ENCODE data around the gene DENND6B.
A peak's percentile ranks its signal among the peaks of the same experiment; 100 is the strongest.

DENND6B gene

GRCh38 chr22:50316114-50317065 is 10.4 kb downstream of the DENND6B start:
- no peak for DNase-seq

- no peak for DNase-seq
Measured at GRCh38 chr22:50315289-50316113, 11.3 kb downstream of the DENND6B start.

GRCh38 chr22:50314455-50315288 is 12.1 kb downstream of the DENND6B start:
- DNase-seq, result no peak

- no peak for DNase-seq
Measured at GRCh38 chr22:50314081-50314454, 12.7 kb downstream of the DENND6B start.

- no peak for DNase-seq
Measured at GRCh38 chr22:50313600-50313999, 13.2 kb downstream of the DENND6B start.

- DNase-seq, result no peak
Measured at GRCh38 chr22:50313021-50313420, 13.8 kb downstream of the DENND6B start.

- no peak for DNase-seq
Measured at GRCh38 chr22:50312371-50312770, 14.4 kb downstream of the DENND6B start.

- DNase-seq, result no peak
Measured at GRCh38 chr22:50311606-50312351, 15.0 kb downstream of the DENND6B start.

GRCh38 chr22:50310949-50311444 is 15.8 kb downstream of the DENND6B start:
- no peak for DNase-seq

- DNase-seq, result no peak
Measured at GRCh38 chr22:50310031-50310722, 16.6 kb downstream of the DENND6B start.

GRCh38 chr22:50309601-50309991 is 17.2 kb downstream of the DENND6B start:
- DNase-seq, result no peak

- DNase-seq, result peak in 1 of 51 donors; percentile 24
Measured at GRCh38 chr22:50308986-50309600, 17.7 kb downstream of the DENND6B start.

GRCh38 chr22:50308597-50308935 is 18.2 kb downstream of the DENND6B start:
- peak in 36 of 51 donors; percentile 10 to 72 (median 47) for DNase-seq

- peak in 1 of 51 donors; percentile 34 for DNase-seq
Measured at GRCh38 chr22:50307890-50308596, 18.8 kb downstream of the DENND6B start.

GRCh38 chr22:50306753-50307749 is 19.8 kb downstream of the DENND6B start, which contains the start of gene PLXNB2:
Gene PLXNB2, minus strand, starts transcription at chr22:50307646. Its CDS starts 17,062 bp downstream, at chr22:50290584.
- peak in 47 of 51 donors; percentile 12 to 85 (median 64) for DNase-seq

GRCh38 chr22:50305923-50306566 is 20.8 kb downstream of the DENND6B start:
- DNase-seq, result peak in 39 of 51 donors; percentile 15 to 83 (median 53)
